HEK293 (cell line): ENCODE data around the gene DIP2C.
A peak's percentile ranks its signal among the peaks of the same experiment; 100 is the strongest.

ENCODE experiments used
- CTCF ChIA-PET: fragments of 350-600 bp; formaldehyde crosslinking; extraction: SDS; loops from one replicate; lab custom pipeline; 2021; ENCODE audit warnings: antibody characterized with exemption; lab: Yijun Ruan, JAX
- POLR2A ChIA-PET: fragments of 300-600 bp; formaldehyde crosslinking; extraction: SDS; loops from one replicate; lab custom pipeline; 2020; ENCODE audit warnings: antibody characterized with exemption, inconsistent platforms; lab: Yijun Ruan, JAX
- H3K27ac ChIP-seq: fragments of 200-500 bp; sonication (Bioruptor generic); 2 replicates; pipeline ENCODE4 v1.5.1; 2014; ENCODE audit warnings: low read depth, low read length, control low read depth, inconsistent platforms; ENCODE audit errors: extremely low read depth
- H3K36me3 ChIP-seq, 2 experiments: fragments of 200-500 bp in 1 of 2; sonication (Bioruptor generic) in 1 of 2; 1 replicate in 1 of 2; 2 replicates in 1 of 2; pipeline ENCODE4 v1.5.1; 2014 to 2017; ENCODE audit warnings: inconsistent platforms in 2 of 2, low read length in 2 of 2; ENCODE audit not compliant: control insufficient read depth in 2 of 2, insufficient read depth in 1 of 2
- H3K4me1 ChIP-seq: fragments of 200-500 bp; sonication (Bioruptor generic); 2 replicates; pipeline ENCODE4 v1.5.1; 2014; ENCODE audit warnings: mild to moderate bottlenecking, low read length, inconsistent platforms; ENCODE audit not compliant: control insufficient read depth, insufficient read depth
- H3K4me3 ChIP-seq: 2 replicates; pipeline ENCODE4 v1.5.1; 2011; ENCODE audit warnings: low read depth, mild to moderate bottlenecking, control low read depth, low read length, moderate library complexity
- H3K9me3 ChIP-seq: fragments of 200-500 bp; sonication (Bioruptor generic); 2 replicates; pipeline ENCODE4 v1.5.1; 2014; ENCODE audit warnings: low read depth, low read length, inconsistent platforms; ENCODE audit not compliant: control insufficient read depth, insufficient read depth
- BCL11A ChIP-seq: fragments of 450-650 bp; formaldehyde crosslinking; IDR thresholded peaks from 2 replicates; pipeline ENCODE4 v1.5.1; 2016; ENCODE audit warnings: low read depth, missing biosample characterization, missing genetic modification characterization
- KLF10 ChIP-seq: fragments of 450-650 bp; IDR thresholded peaks from 2 replicates; pipeline ENCODE4 v1.5.1; 2018; ENCODE audit warnings: missing biosample characterization, mild to moderate bottlenecking, missing genetic modification characterization
- MZF1 ChIP-seq: fragments of 450-650 bp; formaldehyde crosslinking; IDR thresholded peaks from 2 replicates; pipeline ENCODE4 v1.5.1; 2017; ENCODE audit warnings: missing biosample characterization, missing genetic modification characterization, borderline replicate concordance
- OVOL3 ChIP-seq: fragments of 450-650 bp; formaldehyde crosslinking; IDR thresholded peaks from 2 replicates; pipeline ENCODE4 v1.5.1; 2016; ENCODE audit warnings: missing biosample characterization, missing genetic modification characterization
- SCRT2 ChIP-seq: fragments of 450-650 bp; formaldehyde crosslinking; IDR thresholded peaks from 2 replicates; pipeline ENCODE4 v1.5.1; 2016; ENCODE audit warnings: missing biosample characterization, missing genetic modification characterization
- ZBTB7A ChIP-seq: fragments of 450-650 bp; formaldehyde crosslinking; IDR thresholded peaks from 2 replicates; pipeline ENCODE4 v1.5.1; 2016; ENCODE audit warnings: low read depth, missing biosample characterization, missing genetic modification characterization
- ZEB2 ChIP-seq: fragments of 450-650 bp; formaldehyde crosslinking; IDR thresholded peaks from 2 replicates; pipeline ENCODE4 v1.5.1; 2016; ENCODE audit warnings: missing biosample characterization, missing genetic modification characterization
- ZNF146 ChIP-seq: fragments of 450-650 bp; formaldehyde crosslinking; IDR thresholded peaks from 2 replicates; pipeline ENCODE4 v1.5.1; 2016; ENCODE audit warnings: missing biosample characterization, missing genetic modification characterization
- ZNF16 ChIP-seq: fragments of 450-650 bp; formaldehyde crosslinking; IDR thresholded peaks from 2 replicates; pipeline ENCODE4 v1.5.1; 2016; ENCODE audit warnings: low read depth, missing biosample characterization, missing genetic modification characterization
- ZNF2 ChIP-seq: fragments of 450-650 bp; formaldehyde crosslinking; IDR thresholded peaks from 2 replicates; pipeline ENCODE4 v1.5.1; 2016; ENCODE audit warnings: missing biosample characterization, missing genetic modification characterization
- ZNF391 ChIP-seq: fragments of 450-650 bp; formaldehyde crosslinking; IDR thresholded peaks from 2 replicates; pipeline ENCODE4 v1.5.1; 2016; ENCODE audit warnings: low read depth, missing biosample characterization, missing genetic modification characterization, borderline replicate concordance
- ZNF423 ChIP-seq: fragments of 450-650 bp; formaldehyde crosslinking; IDR thresholded peaks from 2 replicates; pipeline ENCODE4 v1.5.1; 2016; ENCODE audit warnings: missing biosample characterization, missing genetic modification characterization
- ZNF521 ChIP-seq: fragments of 450-650 bp; formaldehyde crosslinking; IDR thresholded peaks from 2 replicates; pipeline ENCODE4 v1.5.1; 2017; ENCODE audit warnings: missing biosample characterization, mild to moderate bottlenecking, missing genetic modification characterization
- ZNF529 ChIP-seq: fragments of 450-650 bp; formaldehyde crosslinking; IDR thresholded peaks from 2 replicates; pipeline ENCODE4 v1.5.1; 2017; ENCODE audit warnings: missing genetic modification characterization, missing biosample characterization; ENCODE audit not compliant: insufficient replicate concordance
- ZNF660 ChIP-seq: fragments of 450-650 bp; IDR thresholded peaks from 2 replicates; pipeline ENCODE4 v1.5.1; 2018; ENCODE audit warnings: missing biosample characterization, mild to moderate bottlenecking, missing genetic modification characterization
- ZNF664 ChIP-seq: fragments of 450-650 bp; formaldehyde crosslinking; IDR thresholded peaks from 2 replicates; pipeline ENCODE4 v1.5.1; 2016; ENCODE audit warnings: missing biosample characterization, missing genetic modification characterization
- ZNF76 ChIP-seq: fragments of 450-650 bp; formaldehyde crosslinking; IDR thresholded peaks from 2 replicates; pipeline ENCODE4; 2016; ENCODE audit warnings: low read depth, missing biosample characterization, missing genetic modification characterization, borderline replicate concordance
- ZNF792 ChIP-seq: fragments of 450-650 bp; formaldehyde crosslinking; IDR thresholded peaks from 2 replicates; pipeline ENCODE4 v1.5.1; 2016; ENCODE audit warnings: missing biosample characterization, missing genetic modification characterization
- TF ChIP-seq, protein P1 (sequence below): fragments of 450-650 bp; formaldehyde crosslinking; IDR thresholded peaks from 2 replicates; pipeline ENCODE4 v1.5.1; 2016; ENCODE audit warnings: missing biosample characterization, missing genetic modification characterization
- TF ChIP-seq, protein P2 (sequence below): fragments of 450-650 bp; formaldehyde crosslinking; IDR thresholded peaks from 2 replicates; pipeline ENCODE4 v1.5.1; 2017; ENCODE audit warnings: missing biosample characterization, missing genetic modification characterization
- TF ChIP-seq, protein P3 (sequence below): fragments of 450-650 bp; formaldehyde crosslinking; IDR thresholded peaks from 2 replicates; pipeline ENCODE4 v1.5.1; 2016; ENCODE audit warnings: missing biosample characterization, missing genetic modification characterization
- TF ChIP-seq, protein P4 (sequence below): fragments of 450-650 bp; formaldehyde crosslinking; IDR thresholded peaks from 2 replicates; pipeline ENCODE4 v1.5.1; 2016; ENCODE audit warnings: missing biosample characterization, missing genetic modification characterization
- TF ChIP-seq, protein P5 (sequence below): IDR thresholded peaks from 2 replicates; pipeline ENCODE4 v1.6.1; 2011; ENCODE audit warnings: mild to moderate bottlenecking, low read depth, low read length, borderline replicate concordance
- TF ChIP-seq, protein P6 (sequence below): fragments of 450-650 bp; formaldehyde crosslinking; IDR thresholded peaks from 2 replicates; pipeline ENCODE4 v1.5.1; 2016; ENCODE audit warnings: missing biosample characterization, missing genetic modification characterization

Gene DIP2C

DNA sequence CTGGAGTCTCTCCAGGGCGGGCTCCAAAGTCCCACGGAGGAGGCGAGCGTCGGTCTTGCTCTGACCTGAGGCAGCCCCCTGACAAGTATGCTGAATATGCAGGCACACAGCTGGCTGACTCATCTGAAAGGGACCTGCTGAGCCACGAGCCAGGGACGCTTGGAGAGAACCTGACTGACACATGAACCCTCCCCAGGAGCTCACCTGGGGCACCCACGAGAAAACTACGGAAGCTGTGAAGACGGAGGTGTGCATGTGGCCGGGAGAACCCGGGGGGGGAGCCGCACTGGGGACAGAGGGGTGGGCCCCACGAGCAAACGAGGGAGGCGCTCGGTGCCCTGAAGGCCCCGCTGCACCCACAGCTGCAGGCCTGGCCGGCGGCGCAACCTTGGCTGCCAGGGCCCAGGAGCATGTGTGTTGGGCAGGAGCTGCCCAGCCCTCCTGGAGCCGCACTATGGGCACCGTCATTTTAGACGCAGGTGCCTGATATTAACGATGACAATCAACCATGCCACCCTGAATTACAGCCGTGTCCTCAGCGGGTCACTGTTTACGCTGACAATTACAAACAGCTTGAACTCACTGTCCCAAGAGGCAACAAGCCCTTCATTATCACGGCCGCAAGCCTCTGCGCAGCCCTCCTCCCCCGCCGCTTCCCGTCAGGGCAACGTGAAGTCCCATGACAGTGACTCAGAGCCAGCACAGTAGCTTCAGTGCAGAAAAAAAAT, 64.7 kb downstream of the DIP2C start:
- ChIA-PET CTCF (interaction anchor here (0.7 to 1.3 kb wide), 2 partner anchors 97 to 114 kb away, joined by 3 read pairs; no protein-coding TSS in a partner anchor), POLR2A (interaction anchor here (0.7 kb wide), 1 partner anchor 13 kb away, joined by 3 read pairs; no protein-coding TSS in a partner anchor)
- Histone ChIP-seq H3K27ac (peak overlapping the region; percentile 52), H3K36me3 (peaks cover 0 to 3% of the 10 kb centered on the region in 2 experiments; a peak in 1 of 3 replicates), H3K9me3 (no peaks in the 10 kb centered on the region), H3K4me3 (no peak overlapping the region), H3K4me1 (peaks cover 17% of the 10 kb centered on the region)
- TF ChIP-seq, protein P1, sequence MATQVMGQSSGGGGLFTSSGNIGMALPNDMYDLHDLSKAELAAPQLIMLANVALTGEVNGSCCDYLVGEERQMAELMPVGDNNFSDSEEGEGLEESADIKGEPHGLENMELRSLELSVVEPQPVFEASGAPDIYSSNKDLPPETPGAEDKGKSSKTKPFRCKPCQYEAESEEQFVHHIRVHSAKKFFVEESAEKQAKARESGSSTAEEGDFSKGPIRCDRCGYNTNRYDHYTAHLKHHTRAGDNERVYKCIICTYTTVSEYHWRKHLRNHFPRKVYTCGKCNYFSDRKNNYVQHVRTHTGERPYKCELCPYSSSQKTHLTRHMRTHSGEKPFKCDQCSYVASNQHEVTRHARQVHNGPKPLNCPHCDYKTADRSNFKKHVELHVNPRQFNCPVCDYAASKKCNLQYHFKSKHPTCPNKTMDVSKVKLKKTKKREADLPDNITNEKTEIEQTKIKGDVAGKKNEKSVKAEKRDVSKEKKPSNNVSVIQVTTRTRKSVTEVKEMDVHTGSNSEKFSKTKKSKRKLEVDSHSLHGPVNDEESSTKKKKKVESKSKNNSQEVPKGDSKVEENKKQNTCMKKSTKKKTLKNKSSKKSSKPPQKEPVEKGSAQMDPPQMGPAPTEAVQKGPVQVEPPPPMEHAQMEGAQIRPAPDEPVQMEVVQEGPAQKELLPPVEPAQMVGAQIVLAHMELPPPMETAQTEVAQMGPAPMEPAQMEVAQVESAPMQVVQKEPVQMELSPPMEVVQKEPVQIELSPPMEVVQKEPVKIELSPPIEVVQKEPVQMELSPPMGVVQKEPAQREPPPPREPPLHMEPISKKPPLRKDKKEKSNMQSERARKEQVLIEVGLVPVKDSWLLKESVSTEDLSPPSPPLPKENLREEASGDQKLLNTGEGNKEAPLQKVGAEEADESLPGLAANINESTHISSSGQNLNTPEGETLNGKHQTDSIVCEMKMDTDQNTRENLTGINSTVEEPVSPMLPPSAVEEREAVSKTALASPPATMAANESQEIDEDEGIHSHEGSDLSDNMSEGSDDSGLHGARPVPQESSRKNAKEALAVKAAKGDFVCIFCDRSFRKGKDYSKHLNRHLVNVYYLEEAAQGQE (tag by site-specific recombination): no peak
- TF ChIP-seq BCL11A (tag by site-specific recombination) (peak; percentile 33; the same call in 1 of the 2 replicates), ZNF529 (tag by site-specific recombination) (no peak), ZNF521 (tag by site-specific recombination) (no peak), ZNF76 (tag by site-specific recombination) (peak; percentile 66; the same call in 1 of the 2 replicates), ZNF2 (tag by site-specific recombination) (peak; percentile 64; the same call in 1 of the 2 replicates), ZNF391 (tag by site-specific recombination) (no peak), ZNF423 (tag by site-specific recombination) (peak; percentile 89), ZEB2 (tag by site-specific recombination) (peak; percentile 97), KLF10 (tag by site-specific recombination) (peak; percentile 36; the same call in 1 of the 2 replicates), ZNF16 (tag by site-specific recombination) (no peak), ZNF664 (peak; percentile 67; the same call in 1 of the 2 replicates), ZNF146 (peak; percentile 41; the same call in 1 of the 2 replicates), OVOL3 (tag by site-specific recombination) (no peak), MZF1 (tag by site-specific recombination) (no peak), ZNF792 (no peak), ZNF660 (tag by site-specific recombination) (peak; percentile 75; the same call in 1 of the 2 replicates), SCRT2 (tag by site-specific recombination) (peak; percentile 80), ZBTB7A (0 out of 2 replicates have a peak, but pooled peaks have one; percentile 56)
- TF ChIP-seq, protein P2, sequence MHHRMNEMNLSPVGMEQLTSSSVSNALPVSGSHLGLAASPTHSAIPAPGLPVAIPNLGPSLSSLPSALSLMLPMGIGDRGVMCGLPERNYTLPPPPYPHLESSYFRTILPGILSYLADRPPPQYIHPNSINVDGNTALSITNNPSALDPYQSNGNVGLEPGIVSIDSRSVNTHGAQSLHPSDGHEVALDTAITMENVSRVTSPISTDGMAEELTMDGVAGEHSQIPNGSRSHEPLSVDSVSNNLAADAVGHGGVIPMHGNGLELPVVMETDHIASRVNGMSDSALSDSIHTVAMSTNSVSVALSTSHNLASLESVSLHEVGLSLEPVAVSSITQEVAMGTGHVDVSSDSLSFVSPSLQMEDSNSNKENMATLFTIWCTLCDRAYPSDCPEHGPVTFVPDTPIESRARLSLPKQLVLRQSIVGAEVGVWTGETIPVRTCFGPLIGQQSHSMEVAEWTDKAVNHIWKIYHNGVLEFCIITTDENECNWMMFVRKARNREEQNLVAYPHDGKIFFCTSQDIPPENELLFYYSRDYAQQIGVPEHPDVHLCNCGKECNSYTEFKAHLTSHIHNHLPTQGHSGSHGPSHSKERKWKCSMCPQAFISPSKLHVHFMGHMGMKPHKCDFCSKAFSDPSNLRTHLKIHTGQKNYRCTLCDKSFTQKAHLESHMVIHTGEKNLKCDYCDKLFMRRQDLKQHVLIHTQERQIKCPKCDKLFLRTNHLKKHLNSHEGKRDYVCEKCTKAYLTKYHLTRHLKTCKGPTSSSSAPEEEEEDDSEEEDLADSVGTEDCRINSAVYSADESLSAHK (tag by site-specific recombination): 0 out of 2 replicates have a peak, but pooled peaks have one; percentile 19
- TF ChIP-seq, protein P3, sequence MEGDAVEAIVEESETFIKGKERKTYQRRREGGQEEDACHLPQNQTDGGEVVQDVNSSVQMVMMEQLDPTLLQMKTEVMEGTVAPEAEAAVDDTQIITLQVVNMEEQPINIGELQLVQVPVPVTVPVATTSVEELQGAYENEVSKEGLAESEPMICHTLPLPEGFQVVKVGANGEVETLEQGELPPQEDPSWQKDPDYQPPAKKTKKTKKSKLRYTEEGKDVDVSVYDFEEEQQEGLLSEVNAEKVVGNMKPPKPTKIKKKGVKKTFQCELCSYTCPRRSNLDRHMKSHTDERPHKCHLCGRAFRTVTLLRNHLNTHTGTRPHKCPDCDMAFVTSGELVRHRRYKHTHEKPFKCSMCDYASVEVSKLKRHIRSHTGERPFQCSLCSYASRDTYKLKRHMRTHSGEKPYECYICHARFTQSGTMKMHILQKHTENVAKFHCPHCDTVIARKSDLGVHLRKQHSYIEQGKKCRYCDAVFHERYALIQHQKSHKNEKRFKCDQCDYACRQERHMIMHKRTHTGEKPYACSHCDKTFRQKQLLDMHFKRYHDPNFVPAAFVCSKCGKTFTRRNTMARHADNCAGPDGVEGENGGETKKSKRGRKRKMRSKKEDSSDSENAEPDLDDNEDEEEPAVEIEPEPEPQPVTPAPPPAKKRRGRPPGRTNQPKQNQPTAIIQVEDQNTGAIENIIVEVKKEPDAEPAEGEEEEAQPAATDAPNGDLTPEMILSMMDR (tag by site-specific recombination): no peak
- TF ChIP-seq, protein P4, sequence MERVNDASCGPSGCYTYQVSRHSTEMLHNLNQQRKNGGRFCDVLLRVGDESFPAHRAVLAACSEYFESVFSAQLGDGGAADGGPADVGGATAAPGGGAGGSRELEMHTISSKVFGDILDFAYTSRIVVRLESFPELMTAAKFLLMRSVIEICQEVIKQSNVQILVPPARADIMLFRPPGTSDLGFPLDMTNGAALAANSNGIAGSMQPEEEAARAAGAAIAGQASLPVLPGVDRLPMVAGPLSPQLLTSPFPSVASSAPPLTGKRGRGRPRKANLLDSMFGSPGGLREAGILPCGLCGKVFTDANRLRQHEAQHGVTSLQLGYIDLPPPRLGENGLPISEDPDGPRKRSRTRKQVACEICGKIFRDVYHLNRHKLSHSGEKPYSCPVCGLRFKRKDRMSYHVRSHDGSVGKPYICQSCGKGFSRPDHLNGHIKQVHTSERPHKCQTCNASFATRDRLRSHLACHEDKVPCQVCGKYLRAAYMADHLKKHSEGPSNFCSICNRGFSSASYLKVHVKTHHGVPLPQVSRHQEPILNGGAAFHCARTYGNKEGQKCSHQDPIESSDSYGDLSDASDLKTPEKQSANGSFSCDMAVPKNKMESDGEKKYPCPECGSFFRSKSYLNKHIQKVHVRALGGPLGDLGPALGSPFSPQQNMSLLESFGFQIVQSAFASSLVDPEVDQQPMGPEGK (tag by site-specific recombination): peak; percentile 82
- TF ChIP-seq, protein P5, sequence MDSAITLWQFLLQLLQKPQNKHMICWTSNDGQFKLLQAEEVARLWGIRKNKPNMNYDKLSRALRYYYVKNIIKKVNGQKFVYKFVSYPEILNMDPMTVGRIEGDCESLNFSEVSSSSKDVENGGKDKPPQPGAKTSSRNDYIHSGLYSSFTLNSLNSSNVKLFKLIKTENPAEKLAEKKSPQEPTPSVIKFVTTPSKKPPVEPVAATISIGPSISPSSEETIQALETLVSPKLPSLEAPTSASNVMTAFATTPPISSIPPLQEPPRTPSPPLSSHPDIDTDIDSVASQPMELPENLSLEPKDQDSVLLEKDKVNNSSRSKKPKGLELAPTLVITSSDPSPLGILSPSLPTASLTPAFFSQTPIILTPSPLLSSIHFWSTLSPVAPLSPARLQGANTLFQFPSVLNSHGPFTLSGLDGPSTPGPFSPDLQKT: no peak
- TF ChIP-seq, protein P6, sequence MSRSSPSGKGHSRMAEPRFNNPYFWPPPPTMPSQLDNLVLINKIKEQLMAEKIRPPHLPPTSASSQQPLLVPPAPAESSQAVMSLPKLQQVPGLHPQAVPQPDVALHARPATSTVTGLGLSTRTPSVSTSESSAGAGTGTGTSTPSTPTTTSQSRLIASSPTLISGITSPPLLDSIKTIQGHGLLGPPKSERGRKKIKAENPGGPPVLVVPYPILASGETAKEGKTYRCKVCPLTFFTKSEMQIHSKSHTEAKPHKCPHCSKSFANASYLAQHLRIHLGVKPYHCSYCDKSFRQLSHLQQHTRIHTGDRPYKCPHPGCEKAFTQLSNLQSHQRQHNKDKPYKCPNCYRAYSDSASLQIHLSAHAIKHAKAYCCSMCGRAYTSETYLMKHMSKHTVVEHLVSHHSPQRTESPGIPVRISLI (tag by site-specific recombination): peak; percentile 97
